DND-41 (cell line): ENCODE measurements around the gene DUSP5.

Source experiments
- ATAC-seq: fragments of 200-7000 bp; cut with Tn5 transposase; 3 replicates; pipeline ENCODE4 v1.9.1; 2021; ENCODE audit warnings: low read depth; ENCODE audit not compliant: insufficient read depth
- DNase-seq: peaks from one replicate; pipeline ENCODE4 v3.0.0-alpha.2; 2020
- H2AFZ ChIP-seq: 2 replicates; pipeline ENCODE4 v1.6.0; 2012; ENCODE audit warnings: low read depth, low read length
- H3K27ac ChIP-seq: 2 replicates; pipeline ENCODE4 v1.5.1; 2012; ENCODE audit warnings: low read length, inconsistent platforms
- H3K27me3 ChIP-seq: fragments of 200-600 bp; sonication (generic); 2 replicates; pipeline ENCODE4 v1.6.0; 2012; ENCODE audit warnings: low read length, mild to moderate bottlenecking, inconsistent platforms; ENCODE audit not compliant: insufficient read depth, poor library complexity
- H3K36me3 ChIP-seq: 2 replicates; pipeline ENCODE4 v1.5.1; 2012; ENCODE audit warnings: low read length, inconsistent platforms; ENCODE audit not compliant: insufficient read depth
- H3K4me1 ChIP-seq: 2 replicates; pipeline ENCODE4 v1.5.1; 2012; ENCODE audit warnings: mild to moderate bottlenecking, low read length; ENCODE audit not compliant: insufficient read depth
- H3K4me2 ChIP-seq: 2 replicates; pipeline ENCODE4 v1.6.0; 2012; ENCODE audit warnings: mild to moderate bottlenecking, moderate library complexity, low read length, inconsistent platforms; ENCODE audit not compliant: insufficient read depth
- H3K4me3 ChIP-seq, 2 experiments: fragments of 200-600 bp in 1 of 2; shearing (Covaris generic) in 1 of 2; 2 replicates each; pipeline ENCODE4 v1.5.1; 2012 to 2016; ENCODE audit warnings: inconsistent platforms in 2 of 2, low read length in 2 of 2, mild to moderate bottlenecking in 2 of 2, low read depth in 1 of 2, moderate library complexity in 1 of 2
- H3K79me2 ChIP-seq: 2 replicates; pipeline ENCODE4 v1.6.0; 2012; ENCODE audit warnings: low read length, inconsistent platforms; ENCODE audit not compliant: insufficient read depth
- H3K9ac ChIP-seq: 2 replicates; pipeline ENCODE4 v1.6.0; 2012; ENCODE audit warnings: low read depth, mild to moderate bottlenecking, inconsistent platforms, low read length, moderate library complexity
- H3K9me3 ChIP-seq: 2 replicates; pipeline ENCODE4 v1.5.1; 2012; ENCODE audit warnings: low read length, moderate library complexity, mild to moderate bottlenecking, inconsistent platforms; ENCODE audit not compliant: insufficient read depth, severe bottlenecking
- H4K20me1 ChIP-seq: 2 replicates; pipeline ENCODE4 v1.6.0; 2012; ENCODE audit warnings: low read length; ENCODE audit not compliant: insufficient read depth
- CTCF ChIP-seq: IDR thresholded peaks from 2 replicates; pipeline ENCODE4 v1.5.1; 2012; ENCODE audit warnings: borderline replicate concordance, low read length, moderate library complexity, mild to moderate bottlenecking; ENCODE audit not compliant: poor library complexity, severe bottlenecking; ENCODE audit errors: extremely low read depth
- EZH2 ChIP-seq: IDR thresholded peaks from 3 replicates; pipeline ENCODE4 v1.6.1; 2012; ENCODE audit warnings: borderline replicate concordance, low read depth, mild to moderate bottlenecking, moderate library complexity, low read length, inconsistent platforms; ENCODE audit not compliant: severe bottlenecking

Gene DUSP5

GRCh38 chr10:110514848-110515247 is 17.1 kb downstream of the DUSP5 start:
- Histone ChIP-seq H3K4me3 (no peak overlapping the region), H3K9ac (no peak overlapping the region), H3K4me1 (no peaks in the 10 kb centered on the region), H3K79me2 (no peaks in the 10 kb centered on the region), H4K20me1 (no peaks in the 10 kb centered on the region), H3K36me3 (peaks cover 11% of the 10 kb centered on the region), H2AFZ (no peak overlapping the region), H3K9me3 (no peaks in the 10 kb centered on the region), H3K27me3 (no peaks in the 10 kb centered on the region), H3K27ac (no peak overlapping the region), H3K4me2 (no peak overlapping the region)
- TF ChIP-seq CTCF (no peak), EZH2 (no peak)
- no peak for DNase-seq
- ATAC-seq = no peak

GRCh38 chr10:110516815-110517492 is 19.2 kb downstream of the DUSP5 start:
- DNase-seq (no peak), ATAC-seq (no peak)
- TF ChIP-seq EZH2 = no peak
- no peak for TF ChIP-seq CTCF
- no peak overlapping the region for H2AFZ ChIP-seq
- no peak overlapping the region for H3K4me3 ChIP-seq
- H4K20me1 ChIP-seq = no peaks in the 10 kb centered on the region
- no peak overlapping the region for H3K9ac ChIP-seq
- H3K9me3 ChIP-seq = no peaks in the 10 kb centered on the region
- no peak overlapping the region for H3K4me2 ChIP-seq
- no peaks in the 10 kb centered on the region for H3K27me3 ChIP-seq
- H3K79me2 ChIP-seq = no peaks in the 10 kb centered on the region
- H3K27ac ChIP-seq = no peak overlapping the region
- H3K4me1 ChIP-seq = no peaks in the 10 kb centered on the region
- H3K36me3 ChIP-seq = no peaks in the 10 kb centered on the region

DNA sequence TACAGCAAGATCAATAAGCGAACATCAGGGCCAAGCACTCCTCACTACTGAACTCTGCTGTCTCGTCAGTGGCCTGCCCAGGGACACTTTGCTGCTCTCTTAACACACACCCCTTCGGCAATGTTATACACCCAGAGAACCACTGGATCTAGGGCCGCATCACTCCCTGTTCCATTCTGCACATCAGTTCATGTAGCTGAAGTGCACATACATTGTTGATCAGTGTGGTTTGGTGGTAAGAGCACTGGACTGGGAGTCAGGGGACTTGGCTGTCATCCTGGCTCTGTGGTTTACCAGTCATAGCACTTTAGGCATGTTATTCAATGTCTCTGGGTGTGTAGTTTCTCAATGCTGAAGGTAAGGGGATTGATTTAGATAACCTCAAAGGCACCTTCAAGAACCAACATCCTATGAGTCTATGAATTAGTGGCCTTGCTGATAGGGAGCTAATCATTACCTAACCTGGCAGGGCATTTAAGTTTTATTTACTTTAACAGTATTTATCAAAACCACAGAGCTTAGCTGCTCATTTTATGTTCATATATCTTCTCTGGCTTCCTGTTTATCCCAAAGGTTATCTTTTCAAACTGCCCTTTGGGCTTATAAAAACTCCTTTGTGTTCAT is 24.8 kb downstream of the DUSP5 start:
- H3K79me2 ChIP-seq = no peaks in the 10 kb centered on the region
- no peak overlapping the region for H3K9ac ChIP-seq
- DNase-seq (no peak), ATAC-seq (no peak)
- H3K4me2 ChIP-seq = no peak overlapping the region
- H3K9me3 ChIP-seq = no peaks in the 10 kb centered on the region
- H3K4me1 ChIP-seq = no peaks in the 10 kb centered on the region
- TF ChIP-seq EZH2 = no peak
- no peak overlapping the region for H3K27ac ChIP-seq
- H3K36me3 ChIP-seq = no peaks in the 10 kb centered on the region
- no peaks in the 10 kb centered on the region for H4K20me1 ChIP-seq
- H2AFZ ChIP-seq = no peak overlapping the region
- H3K4me3 ChIP-seq = no peak overlapping the region
- peaks cover 23% of the 10 kb centered on the region for H3K27me3 ChIP-seq

GRCh38 chr10:110523736-110524135 is 26.0 kb downstream of the DUSP5 start:
- Histone ChIP-seq H3K9ac (no peak overlapping the region), H3K4me3 (no peak overlapping the region), H3K27me3 (peaks cover 23% of the 10 kb centered on the region), H3K27ac (no peak overlapping the region), H3K4me2 (no peak overlapping the region), H3K9me3 (no peaks in the 10 kb centered on the region), H2AFZ (no peak overlapping the region), H3K4me1 (no peaks in the 10 kb centered on the region), H3K36me3 (no peaks in the 10 kb centered on the region), H3K79me2 (no peaks in the 10 kb centered on the region), H4K20me1 (no peaks in the 10 kb centered on the region)
- ATAC-seq = no peak
- no peak for DNase-seq
- TF ChIP-seq CTCF (no peak), EZH2 (no peak)
